Islet precursor cell (in vitro differentiated cells): ENCODE data around the gene ABI2.
A peak's percentile ranks its signal among the peaks of the same experiment; 100 is the strongest.
"Not testable (repeated sequence)": the region's sequence is repeated elsewhere in the genome, so short reads cannot be mapped to it uniquely, and the experiment has no call there.

Source experiments
- DNase-seq: peaks from one replicate; pipeline ENCODE4 v3.0.0-alpha.2; 2018

ABI2 gene

GRCh38 chr2:203360833-203361430 is 32.7 kb downstream of the ABI2 start:
- no peak for DNase-seq

- DNase-seq: no peak
Observed at GRCh38 chr2:203361495-203361894, 33.3 kb downstream of the ABI2 start.

- no peak for DNase-seq
Observed at GRCh38 chr2:203361922-203362321, 33.7 kb downstream of the ABI2 start.

DNA sequence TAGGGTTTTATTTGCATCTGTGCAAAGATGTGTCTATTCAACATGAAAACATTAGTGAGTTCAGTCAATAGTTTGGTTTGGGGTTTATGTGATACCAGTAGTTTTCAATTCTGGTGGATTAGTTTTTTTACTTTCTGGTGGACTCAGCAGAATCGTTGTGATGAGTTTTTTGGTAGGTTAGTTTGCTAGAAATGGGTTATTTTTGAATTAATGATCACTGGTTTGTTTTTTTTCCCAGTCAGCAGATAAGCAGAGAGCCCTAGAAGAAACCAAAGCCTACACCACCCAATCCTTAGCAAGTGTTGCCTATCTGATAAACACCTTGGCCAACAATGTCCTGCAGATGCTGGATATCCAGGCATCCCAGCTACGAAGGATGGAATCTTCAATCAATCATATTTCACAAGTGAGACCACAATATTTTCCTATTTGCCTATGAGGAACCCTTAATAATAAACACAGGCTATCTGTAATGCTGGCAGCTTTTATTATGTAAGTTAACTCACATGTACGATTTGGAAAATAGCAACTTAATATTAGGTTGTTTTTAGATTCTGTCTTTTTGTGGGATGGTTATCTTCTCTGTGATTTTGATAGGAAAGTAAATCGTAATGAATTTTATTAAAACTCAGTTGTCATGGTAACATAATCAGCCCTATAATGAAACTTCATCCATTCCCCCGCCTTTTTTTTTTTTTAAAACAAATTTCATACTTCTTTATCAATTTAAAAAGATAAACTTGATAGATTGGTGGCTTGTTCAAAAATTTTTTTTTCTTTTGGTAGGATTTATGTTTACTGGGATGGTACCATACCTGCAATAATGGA is 38.7 kb downstream of the ABI2 start:
- DNase-seq: no peak

GRCh38 chr2:203372706-203373105 is 44.5 kb downstream of the ABI2 start:
- not testable (repeated sequence) for DNase-seq

- no peak for DNase-seq
Observed at GRCh38 chr2:203376173-203376572, 48.0 kb downstream of the ABI2 start.

- DNase-seq: no peak
Observed at GRCh38 chr2:203379156-203379555, 51.0 kb downstream of the ABI2 start.

DNA sequence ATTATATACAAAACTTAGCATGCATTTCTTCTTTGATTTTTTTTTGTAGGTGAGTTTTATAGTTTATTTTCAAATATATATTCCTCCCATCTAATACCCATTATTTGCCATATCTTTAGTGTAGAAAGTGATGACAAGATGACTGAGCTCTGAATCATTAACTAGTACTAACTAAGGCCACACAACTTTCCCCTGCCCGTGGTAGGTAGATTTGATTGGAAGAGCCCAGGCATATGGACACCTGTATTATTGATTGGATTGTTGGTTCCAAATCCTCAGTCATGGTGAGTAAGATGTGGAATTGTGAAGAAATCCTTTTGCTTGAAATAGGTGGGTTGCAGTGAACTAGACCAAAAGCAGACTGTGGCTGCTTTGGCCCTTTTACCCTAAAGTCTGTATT is 54.8 kb downstream of the ABI2 start:
- no peak for DNase-seq

GRCh38 chr2:203388153-203388552 is 60.0 kb downstream of the ABI2 start:
- DNase-seq: not testable (repeated sequence)

DNA sequence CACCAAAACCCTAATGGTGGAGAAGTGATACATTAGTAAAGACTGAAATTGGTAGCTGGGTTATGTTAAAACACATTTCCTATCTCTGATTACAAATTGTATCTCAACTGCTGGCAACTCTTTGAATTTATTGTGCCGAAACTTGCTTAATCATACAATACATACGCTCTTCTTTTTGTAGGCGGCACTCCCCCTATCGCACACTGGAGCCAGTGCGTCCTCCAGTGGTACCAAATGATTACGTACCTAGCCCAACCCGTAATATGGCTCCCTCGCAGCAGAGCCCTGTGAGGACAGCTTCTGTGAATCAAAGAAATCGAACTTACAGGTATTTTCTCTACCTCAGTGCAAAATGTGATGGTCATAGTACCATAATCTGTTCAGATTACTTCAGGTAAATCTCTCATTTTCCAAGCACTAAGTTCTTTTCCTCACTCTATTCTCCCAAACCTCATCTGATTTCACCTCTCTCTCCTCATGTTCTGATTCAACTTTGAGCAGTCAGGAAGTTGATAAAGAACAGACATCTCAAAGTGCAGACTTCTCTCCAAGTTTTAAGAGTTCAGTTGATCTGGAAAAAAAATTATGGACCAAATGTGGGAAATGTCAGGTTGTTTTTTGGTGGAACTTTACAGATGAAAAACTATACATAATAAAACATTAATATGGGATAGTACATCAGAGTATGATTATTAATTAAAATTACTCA is 66.5 kb downstream of the ABI2 start:
- DNase-seq: no peak

DNA sequence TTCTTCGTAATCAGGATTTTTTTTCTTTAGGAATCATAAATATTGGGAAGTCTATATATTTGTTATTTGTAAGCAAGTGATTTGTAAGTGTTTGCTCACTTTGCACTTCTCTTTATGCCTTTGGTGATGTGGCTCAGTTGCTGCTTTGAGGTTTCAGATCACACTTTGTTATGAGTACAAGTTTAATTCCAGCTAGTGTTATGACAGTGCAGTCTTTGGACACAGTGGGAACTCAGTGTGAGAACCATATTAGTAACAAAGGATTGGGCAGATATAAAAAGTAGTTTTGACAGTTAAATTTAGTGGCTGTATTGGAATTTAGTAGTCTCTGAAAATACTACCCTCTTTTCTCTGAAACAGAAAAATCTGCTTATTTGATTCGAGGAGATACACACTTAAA is 67.7 kb downstream of the ABI2 start:
- DNase-seq: no peak

DNA sequence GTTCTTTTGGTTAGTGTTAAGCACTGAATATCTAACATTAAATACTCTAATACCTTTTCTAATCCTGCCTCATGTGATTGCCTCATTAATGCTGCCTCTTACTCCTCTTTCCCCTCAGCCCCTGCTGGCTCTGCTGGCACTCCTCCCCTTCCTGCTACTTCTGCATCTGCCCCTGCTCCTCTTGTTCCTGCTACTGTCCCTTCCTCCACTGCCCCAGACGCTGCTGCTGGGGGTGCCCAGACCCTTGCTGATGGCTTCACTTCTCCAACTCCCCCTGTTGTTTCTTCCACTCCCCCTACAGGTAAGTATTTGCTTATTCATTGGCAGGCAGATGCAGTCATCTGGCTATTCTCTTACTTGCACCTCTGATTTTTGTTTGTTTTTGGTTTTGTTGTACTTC is 68.5 kb downstream of the ABI2 start:
- DNase-seq: peak; percentile 71

- DNase-seq: no peak
Observed at GRCh38 chr2:203399031-203399430, 70.8 kb downstream of the ABI2 start.

- DNase-seq: no peak
Observed at GRCh38 chr2:203400805-203401585, 72.8 kb downstream of the ABI2 start.

DNA sequence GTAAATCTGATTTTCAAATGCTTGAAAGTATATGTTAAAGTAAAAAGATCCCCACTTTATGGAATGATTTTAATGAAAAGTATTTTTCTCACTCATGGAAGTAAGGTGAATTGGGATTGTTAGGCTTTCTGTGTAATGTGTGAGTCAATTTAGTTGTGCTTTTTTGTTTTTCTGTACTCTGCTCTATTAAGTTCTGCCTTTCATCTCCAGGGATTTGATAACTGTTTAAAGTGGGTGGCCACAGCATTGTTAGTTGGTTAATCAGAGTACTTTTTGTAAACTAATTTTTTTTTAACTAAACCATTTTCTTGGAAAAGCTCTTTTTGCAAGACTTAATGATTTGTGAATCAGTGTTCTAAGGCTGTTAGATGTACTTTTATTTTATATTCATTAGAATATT is 76.8 kb downstream of the ABI2 start:
- no peak for DNase-seq

DNA sequence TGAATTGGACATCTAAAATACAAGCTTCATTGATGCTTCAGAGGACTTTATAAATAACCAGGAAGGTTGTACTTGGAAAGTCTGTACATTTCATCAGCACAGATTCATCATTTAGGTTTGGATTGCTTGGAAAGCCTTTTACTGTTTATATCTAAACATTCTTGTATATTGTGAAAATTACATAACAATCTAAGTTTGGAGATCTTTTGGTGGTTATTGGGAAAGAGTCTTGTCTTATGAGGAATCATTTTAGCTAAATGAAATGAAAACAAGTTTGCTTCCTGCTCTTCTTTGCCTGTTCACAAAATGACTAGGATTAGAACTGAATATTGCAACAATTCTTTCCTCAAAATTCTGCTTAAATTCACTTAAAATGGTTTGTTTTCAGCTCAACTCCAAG is 79.3 kb downstream of the ABI2 start:
- DNase-seq: no peak

DNA sequence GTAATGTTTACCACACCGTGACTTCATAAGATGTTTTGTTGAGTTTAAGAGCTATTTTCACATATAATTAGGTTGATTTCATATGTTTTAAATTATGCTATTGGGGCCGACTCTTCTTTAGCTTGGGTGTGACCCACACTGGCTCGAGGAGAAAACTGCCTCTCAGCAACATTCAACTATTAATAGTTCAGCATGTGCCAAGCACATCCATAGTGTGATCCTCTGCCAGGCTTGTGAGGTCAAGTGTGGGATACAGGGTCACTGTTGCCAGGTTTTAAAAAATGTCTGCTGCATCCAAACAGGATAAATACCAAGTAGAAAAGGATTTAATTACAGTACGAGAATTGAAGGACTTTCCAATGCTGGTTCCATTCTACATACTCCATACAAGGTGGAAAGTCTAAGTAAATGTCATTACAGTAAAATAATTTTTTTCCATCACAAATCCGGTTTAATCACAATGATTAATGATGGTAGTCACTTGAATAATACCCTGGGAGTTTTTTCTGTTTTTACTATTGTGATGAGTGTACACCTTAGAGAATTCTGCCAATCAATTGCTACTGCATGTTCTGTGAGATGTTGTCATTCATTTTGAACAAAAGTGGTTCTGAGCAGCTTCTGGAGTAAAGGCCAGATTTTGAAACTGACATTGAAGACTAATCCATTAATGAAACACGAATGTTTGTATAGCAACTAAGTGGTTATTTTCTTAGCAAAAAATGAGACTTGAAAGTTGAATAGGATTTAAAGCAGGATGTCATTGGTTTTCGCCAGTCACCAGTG is 84.5 kb downstream of the ABI2 start:
- no peak for DNase-seq

DNA sequence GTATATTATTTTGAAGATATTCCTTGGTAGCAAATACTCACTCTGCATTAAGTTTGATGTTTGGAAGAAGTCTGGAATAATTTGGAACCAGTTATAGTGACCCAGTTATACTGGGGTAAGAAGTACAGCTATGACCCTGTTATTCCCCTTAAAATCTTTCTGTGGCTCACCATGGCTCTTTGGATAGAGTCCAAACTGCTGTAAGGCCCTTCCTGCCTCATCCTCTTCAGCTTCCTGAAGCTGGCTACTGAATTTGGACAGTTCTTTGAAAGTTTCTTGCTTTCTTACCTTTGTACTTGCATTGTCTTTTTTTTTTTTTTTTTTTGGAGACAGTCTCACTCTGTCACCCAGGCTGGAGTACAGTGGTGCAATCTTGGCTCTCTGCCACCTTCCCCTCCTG is 85.6 kb downstream of the ABI2 start:
- no peak for DNase-seq

DNA sequence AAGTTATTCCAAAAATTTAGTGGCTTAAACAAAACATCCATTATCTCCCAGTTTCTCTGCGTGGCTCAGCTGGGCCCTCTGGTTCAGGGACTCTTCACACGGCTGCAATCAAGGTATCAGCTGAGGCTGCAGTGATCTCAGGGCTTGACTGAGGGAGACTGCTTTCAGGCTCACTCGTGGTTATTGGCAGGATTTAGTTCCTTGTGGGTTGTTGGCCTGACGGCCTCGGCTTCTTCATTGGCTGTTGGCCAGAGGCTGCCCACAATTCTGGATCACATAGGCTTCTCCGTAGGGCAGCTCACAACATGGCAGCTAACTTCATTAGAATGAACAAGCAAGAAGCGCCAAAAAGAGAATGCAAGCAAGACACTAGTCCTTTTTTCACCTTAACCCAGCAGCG is 90.1 kb downstream of the ABI2 start:
- no peak for DNase-seq

DNA sequence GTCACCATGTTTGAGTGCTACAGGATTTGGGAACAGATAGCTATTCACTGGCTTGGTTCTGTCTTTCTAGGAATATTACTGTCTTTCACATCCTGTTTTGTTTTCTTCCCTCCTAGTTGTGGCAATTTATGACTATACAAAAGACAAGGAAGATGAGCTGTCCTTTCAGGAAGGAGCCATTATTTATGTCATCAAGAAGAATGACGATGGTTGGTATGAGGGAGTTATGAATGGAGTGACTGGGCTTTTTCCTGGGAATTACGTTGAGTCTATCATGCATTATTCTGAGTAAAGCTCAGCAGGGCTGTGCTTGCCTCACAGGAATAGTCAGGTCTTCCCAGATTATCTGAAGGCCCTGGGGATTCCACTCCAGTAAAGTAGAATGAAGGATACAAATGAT is 98.9 kb downstream of the ABI2 start:
- DNase-seq: no peak

GRCh38 chr2:203429643-203430042 is 101.4 kb downstream of the ABI2 start:
- DNase-seq: not testable (repeated sequence)

DNA sequence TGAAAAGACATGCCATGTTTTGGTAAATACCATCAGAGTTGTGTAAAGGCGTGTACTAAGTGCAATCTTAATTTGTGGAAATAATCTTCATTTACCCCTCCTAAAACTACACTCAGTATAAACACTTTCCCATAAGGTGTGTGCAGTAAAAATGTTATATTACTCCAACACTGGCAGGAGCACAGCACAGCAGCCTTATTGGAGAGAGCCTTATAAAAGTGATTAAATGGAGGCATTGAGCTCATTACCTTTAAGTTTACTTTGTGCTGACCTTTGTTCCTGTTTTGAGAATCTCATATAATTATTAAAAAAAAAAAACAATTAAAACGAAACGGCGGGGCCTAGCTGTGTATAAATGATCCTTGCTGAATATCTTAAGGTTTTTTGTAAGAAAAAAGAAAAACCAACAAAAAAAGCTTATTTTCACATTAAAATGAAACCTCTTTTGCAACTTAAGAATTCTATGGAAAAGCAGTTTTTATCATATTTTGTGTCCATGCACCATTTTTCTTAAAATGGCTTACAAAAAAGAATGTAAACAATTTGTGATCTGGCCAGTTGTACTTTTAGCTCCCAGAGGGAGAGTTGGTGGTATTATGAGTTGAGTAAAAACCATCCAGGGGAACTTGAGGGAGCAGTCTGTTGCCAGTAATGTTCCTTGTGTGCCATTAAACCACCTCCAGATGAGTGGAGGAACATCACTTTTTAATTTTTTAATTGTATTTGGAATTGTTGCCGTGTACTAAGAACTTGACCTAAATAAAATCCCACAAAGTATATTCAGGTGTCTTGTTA is 103.4 kb downstream of the ABI2 start:
- no peak for DNase-seq
